Esophagus squamous epithelium (tissue), 4 donors: ENCODE data around the gene BIRC2.

ENCODE experiments used
- CTCF ChIP-seq, 6 experiments: fragments of 450-650 bp in 4 of 6; fragments of 200-600 bp in 2 of 6; sonication (generic) in 2 of 6; IDR thresholded peaks; one replicate each; pipeline ENCODE4 v1.5.1; 2016 to 2019; ENCODE audit warnings: antibody characterized with exemption in 6 of 6, mild to moderate bottlenecking in 4 of 6, moderate library complexity in 4 of 6
- POLR2A ChIP-seq, 4 donors: fragments of 450-650 bp; IDR thresholded peaks; one replicate each; pipeline ENCODE4 v1.6.1; 2017; ENCODE audit warnings: antibody characterized with exemption in 4 of 4, mild to moderate bottlenecking in 4 of 4, moderate library complexity in 3 of 4

- TF ChIP-seq CTCF (IDR thresholded peaks at IDR 0.05) (no peak), POLR2A (IDR thresholded peaks at IDR 0.05) (no peak)
Measured at GRCh38 chr11:102361086-102362031, 14.3 kb downstream of the BIRC2 start.
